Inferior parietal cortex (tissue), 1 donor: Measurements from ENCODE around the gene KLHDC8A.
A peak's percentile ranks its signal among the peaks of the same experiment; 100 is the strongest.

Source experiments
- DNase-seq: peaks from one replicate; pipeline ENCODE4 v3.0.0-alpha.2; 2016; ENCODE audit errors: extremely low spot score

Gene KLHDC8A

GRCh38 chr1:205344066-205344928 lies 12.4 kb downstream of the KLHDC8A start:
- DNase-seq = no peak

- DNase-seq = no peak
These were observed 13.2 kb downstream of the KLHDC8A start for GRCh38 chr1:205343431-205344065.

GRCh38 chr1:205342986-205343385 lies 13.7 kb downstream of the KLHDC8A start:
- no peak for DNase-seq

DNA sequence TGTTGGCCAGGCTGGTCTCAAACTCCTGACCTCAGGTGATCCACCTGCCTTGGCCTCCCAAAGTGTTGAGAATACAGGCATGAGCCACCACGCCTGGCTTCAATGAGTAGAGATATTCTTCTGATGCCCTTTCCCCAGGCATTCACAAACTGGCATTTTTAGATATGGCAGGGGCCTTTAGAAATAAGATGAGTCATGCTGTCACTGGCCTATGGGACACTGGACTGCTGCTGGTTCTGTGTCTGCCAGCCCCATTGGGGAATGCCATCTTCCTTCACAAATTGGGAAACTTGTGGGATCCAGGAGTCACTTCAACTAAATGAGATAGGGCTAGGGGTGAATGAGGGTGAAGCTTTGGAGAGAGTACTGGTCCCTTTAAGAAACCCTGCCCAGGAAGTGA lies 16.0 kb downstream of the KLHDC8A start:
- DNase-seq = no peak

DNA sequence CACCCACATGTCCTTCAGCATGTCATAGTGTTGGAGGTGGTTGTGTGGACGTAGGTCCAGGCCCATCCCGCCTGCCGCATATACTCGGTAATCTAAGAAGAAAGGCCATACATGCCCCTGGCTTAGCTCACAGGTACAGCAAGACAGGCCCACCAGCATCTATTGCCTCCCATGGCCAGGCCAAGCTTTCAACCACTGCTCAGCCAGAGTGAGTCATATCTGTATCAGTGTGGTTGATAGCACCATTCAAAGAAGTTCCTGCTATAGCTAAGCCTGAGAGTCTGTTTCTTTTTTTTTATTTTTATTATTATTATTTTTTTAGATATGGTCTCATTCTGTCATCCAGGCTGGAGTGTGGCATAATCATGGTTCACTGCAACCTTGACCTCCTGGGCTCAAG lies 17.0 kb downstream of the KLHDC8A start:
- DNase-seq = no peak

GRCh38 chr1:205339197-205339702 lies 17.5 kb downstream of the KLHDC8A start:
- no peak for DNase-seq

GRCh38 chr1:205338011-205338410 lies 18.7 kb downstream of the KLHDC8A start:
- DNase-seq = no peak

DNA sequence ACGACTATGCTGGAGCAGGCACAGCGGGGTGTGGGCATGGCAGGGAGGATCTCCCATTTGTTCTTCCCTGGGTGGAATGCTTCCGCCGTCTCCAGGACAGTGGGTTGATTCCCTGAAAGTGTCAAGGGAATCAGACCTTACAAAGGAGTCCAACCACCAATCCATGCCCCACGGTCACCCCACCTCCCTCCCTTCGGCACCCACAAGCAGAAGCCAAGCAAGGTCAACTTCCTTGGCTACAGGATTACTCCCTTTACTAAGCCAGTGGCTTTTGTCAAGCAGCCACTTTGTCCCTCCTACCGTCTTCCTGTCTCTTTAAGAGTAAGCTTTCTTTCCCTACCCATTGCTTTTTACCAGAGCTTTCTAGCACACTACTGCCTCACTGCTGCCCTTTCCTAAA lies 19.2 kb downstream of the KLHDC8A start:
- DNase-seq = no peak

DNA sequence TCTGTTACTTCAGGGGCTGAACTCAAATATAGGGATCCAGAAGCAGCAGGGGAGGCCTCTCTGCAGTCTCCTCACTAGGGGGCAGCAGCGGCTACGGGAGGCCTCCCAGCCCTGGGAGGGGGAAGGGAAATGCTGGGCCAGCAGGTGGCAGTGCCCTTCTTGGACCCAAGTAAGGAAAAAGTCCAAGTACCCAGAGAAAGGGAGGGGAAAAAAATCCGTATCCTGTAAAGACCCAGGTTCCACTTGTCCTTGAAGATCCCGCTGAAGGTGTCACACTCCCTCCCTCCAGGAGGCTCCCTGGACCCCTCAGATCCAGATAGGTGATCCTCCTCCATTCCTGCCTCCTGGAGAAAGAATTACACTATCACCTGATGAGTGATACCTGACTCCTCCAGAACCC lies 21.0 kb downstream of the KLHDC8A start:
- peak; percentile 86 for DNase-seq

- DNase-seq = no peak
These were observed 24.5 kb downstream of the KLHDC8A start for GRCh38 chr1:205332015-205332791.

DNA sequence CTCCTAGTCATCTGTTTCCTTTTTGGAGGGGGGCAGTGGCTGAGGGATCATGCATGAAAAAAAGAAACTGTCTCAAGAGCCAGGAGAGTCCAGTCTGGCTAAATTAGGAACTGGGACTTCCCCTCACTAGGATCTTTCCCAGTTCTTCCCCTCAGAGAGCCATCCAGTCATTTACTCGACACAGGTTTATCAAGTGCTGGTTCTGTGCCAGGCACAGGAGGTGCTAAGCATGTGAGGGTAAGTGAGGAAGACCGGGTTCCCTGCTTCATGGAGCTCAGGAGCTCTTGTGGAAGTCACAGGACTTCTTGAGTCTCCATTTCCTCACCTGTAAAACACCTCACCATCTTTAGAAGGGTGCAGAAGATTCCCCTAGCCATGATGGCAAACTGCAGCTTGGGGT lies 26.6 kb downstream of the KLHDC8A start:
- DNase-seq = no peak

GRCh38 chr1:205329719-205330118 lies 27.0 kb downstream of the KLHDC8A start:
- no peak for DNase-seq

GRCh38 chr1:205328476-205328875 lies 28.2 kb downstream of the KLHDC8A start:
- DNase-seq = no peak

DNA sequence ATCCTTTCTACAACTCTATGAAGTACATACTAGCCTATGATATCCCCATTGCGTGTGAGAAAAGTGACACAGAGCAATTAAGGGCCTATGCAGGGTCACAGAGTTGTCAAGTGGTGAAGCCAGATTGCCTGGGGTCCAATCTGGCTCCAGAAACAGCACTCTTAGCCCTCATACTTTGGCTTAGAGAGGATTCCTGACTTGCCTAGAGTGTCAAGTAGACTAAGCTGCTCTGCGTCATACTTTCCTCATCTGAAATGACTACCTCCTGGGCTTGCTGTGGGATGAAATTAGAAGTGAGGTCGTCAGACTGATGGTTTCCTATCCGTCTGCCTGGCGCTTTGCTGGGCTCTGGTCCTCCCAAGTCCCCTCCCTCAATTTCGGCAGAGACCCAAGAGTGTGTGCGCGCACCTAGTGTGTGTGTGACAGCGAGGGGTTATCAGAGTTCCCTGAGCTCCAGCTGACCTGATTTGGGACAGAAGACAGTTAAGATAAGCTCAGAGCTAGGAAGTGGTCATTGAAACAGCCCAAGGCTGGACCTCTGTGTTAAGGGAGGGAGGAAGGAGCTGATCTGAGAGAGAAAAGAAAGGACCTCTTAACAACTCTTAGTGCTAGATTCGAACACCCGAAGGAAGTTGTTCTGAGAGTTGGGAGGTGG lies 29.8 kb downstream of the KLHDC8A start:
- DNase-seq = no peak

DNA sequence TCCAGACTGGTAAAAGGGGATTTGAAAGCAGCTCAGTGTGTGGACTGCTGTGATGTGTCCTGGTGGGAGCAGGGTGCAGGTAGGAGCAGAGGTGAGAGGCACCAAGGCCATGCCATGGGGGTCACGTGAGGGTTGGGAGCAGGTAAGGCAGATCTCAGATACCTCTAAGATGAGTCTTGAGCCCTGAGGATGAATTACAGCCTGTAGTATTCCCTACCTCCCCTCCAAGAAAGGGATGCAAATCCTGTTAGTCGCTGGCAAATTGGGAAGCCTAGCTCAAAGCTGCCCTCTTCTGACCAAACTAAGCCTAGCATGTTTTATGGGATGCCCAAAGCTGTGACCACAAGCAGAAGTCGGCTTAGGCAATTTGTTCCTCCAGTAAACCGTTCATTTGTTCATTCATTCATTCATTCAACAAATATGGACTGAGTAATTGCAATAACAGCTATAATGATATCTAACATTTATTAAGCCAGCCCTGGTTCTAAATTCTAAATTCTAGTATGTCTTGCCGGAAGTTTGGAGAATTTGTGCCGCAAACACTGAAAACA lies 31.3 kb downstream of the KLHDC8A start:
- DNase-seq = peak; percentile 90

- DNase-seq = no peak
These were observed 31.9 kb downstream of the KLHDC8A start for GRCh38 chr1:205324781-205325180.

DNA sequence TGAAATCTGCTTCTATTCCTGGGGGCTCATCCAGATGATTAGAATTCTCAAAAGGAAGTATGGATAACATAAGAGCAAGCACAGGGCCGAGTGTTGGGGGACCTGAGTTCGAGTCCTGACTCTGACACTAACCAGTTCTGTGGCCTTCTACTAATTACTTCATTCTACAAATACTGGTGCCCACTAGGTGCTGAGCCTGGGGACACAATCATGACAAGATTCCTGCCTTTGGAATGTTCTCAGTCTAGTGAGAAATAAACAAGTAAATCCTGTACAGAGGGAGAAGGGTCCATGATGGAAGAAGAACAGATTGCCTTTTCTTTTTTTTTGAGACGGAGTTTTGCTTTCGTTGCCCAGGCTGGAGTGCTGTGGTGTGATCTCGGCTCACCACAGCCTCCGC lies 32.9 kb downstream of the KLHDC8A start:
- DNase-seq = no peak

- DNase-seq = no peak
These were observed 34.8 kb downstream of the KLHDC8A start for GRCh38 chr1:205321959-205322283.

- peak; percentile 90 for DNase-seq
These were observed 35.4 kb downstream of the KLHDC8A start, which contains the start of gene NUAK2 for GRCh38 chr1:205321162-205321958. TSS of gene NUAK2 (minus strand) at chr1:205321745. CDS start at chr1:205321628, 117 bp downstream.
